Activated T-helper 9 cell treated with anti-CD3 and anti-CD28 coated beads, Interleukin-2, amount 50 U/mL, for 16 hours (primary cell): Measurements from ENCODE around the gene F11R.
"Not testable (repeated sequence)": the region's sequence is repeated elsewhere in the genome, so short reads cannot be mapped to it uniquely, and the experiment has no call there.

ENCODE experiments used
- DNase-seq: peaks from one replicate; pipeline ENCODE4 v3.0.0-alpha.2; 2020; ENCODE audit warnings: low read depth

F11R gene

GRCh38 chr1:160971618-160972056 lies 49.3 kb downstream of the F11R start:
- no peak for DNase-seq

GRCh38 chr1:160963521-160963920 lies 57.4 kb downstream of the F11R start:
- DNase-seq: no peak

GRCh38 chr1:160961419-160961818 lies 59.5 kb downstream of the F11R start:
- no peak for DNase-seq

- no peak for DNase-seq
Observed at GRCh38 chr1:160956966-160957365, 64.0 kb downstream of the F11R start.

GRCh38 chr1:160954158-160955104 lies 66.5 kb downstream of the F11R start, which contains the start of gene ITLN2:
TSS of gene ITLN2 (minus strand) at chr1:160954809. CDS start at chr1:160954741, 68 bp downstream.
- peak; percentile 4 for DNase-seq

GRCh38 chr1:160953030-160953429 lies 67.9 kb downstream of the F11R start:
- no peak for DNase-seq

GRCh38 chr1:160952129-160952510 lies 68.8 kb downstream of the F11R start:
- DNase-seq: no peak

GRCh38 chr1:160951443-160952128 lies 69.4 kb downstream of the F11R start:
- DNase-seq: peak; percentile 52

GRCh38 chr1:160950657-160951056 lies 70.3 kb downstream of the F11R start:
- DNase-seq: no peak

- DNase-seq: no peak
Observed at GRCh38 chr1:160949881-160950280, 71.1 kb downstream of the F11R start.

GRCh38 chr1:160949216-160949880 lies 71.6 kb downstream of the F11R start:
- not testable (repeated sequence) for DNase-seq

GRCh38 chr1:160947174-160947759 lies 73.7 kb downstream of the F11R start:
- not testable (repeated sequence) for DNase-seq

GRCh38 chr1:160945881-160946280 lies 75.1 kb downstream of the F11R start:
- DNase-seq: not testable (repeated sequence)
